ENCODE measurements around the gene TSKS.

Gene TSKS

DNA sequence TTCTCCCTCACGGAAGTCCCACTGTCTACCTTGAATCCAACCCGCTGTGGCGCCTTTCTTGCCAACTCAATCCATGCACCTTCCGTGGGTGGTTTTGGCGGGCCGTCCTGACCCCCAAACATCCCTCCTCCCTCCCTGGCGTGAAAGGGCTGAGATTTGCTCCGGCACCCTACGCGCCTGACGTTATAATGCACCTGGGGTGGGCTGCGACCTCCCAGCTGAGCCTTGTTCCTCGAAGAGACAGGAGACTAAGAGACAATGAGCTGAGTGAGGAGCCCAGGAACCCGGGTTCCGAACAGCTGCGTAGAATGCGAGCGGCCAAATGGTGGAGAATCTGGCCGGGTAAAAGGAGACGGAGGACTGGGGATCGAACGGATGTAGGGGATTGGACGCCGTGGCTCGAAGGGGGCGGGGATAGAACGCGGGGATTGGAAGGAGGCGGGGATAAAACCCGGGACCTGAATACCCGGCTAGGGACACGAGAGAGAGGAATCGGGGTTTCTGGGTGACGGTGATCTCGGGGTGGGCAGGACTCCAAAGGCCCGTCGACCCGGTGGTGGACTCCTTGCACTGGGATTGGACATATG lies 72.4 kb downstream of the TSKS start, which contains the start of gene CPT1C:
Gene CPT1C, plus strand, starts transcription at position 461 of the 587 bp plus-strand sequence. CDS start 1,137 bp downstream, outside the sequence.
- H3K4me3 ChIP-seq (ENCODE audit: low read depth, low read length), result no peak within 1 kb of the TSS
- H3K9me3 ChIP-seq (ENCODE audit: control insufficient read depth, insufficient read depth, low read depth, low read length), result no peaks in the 10 kb centered on the region
- ChIA-PET CTCF (interaction anchor here (0.6 to 1.1 kb wide), 3 partner anchors 10 to 27 kb away, joined by 3 to 6 read pairs (median 3); no protein-coding TSS in a partner anchor), POLR2A (no interaction called here)
- TF ChIP-seq, protein P1, sequence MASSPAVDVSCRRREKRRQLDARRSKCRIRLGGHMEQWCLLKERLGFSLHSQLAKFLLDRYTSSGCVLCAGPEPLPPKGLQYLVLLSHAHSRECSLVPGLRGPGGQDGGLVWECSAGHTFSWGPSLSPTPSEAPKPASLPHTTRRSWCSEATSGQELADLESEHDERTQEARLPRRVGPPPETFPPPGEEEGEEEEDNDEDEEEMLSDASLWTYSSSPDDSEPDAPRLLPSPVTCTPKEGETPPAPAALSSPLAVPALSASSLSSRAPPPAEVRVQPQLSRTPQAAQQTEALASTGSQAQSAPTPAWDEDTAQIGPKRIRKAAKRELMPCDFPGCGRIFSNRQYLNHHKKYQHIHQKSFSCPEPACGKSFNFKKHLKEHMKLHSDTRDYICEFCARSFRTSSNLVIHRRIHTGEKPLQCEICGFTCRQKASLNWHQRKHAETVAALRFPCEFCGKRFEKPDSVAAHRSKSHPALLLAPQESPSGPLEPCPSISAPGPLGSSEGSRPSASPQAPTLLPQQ (tag by site-specific recombination; IDR thresholded peaks at IDR 0.05), result no peak
- TF ChIP-seq, protein P2, sequence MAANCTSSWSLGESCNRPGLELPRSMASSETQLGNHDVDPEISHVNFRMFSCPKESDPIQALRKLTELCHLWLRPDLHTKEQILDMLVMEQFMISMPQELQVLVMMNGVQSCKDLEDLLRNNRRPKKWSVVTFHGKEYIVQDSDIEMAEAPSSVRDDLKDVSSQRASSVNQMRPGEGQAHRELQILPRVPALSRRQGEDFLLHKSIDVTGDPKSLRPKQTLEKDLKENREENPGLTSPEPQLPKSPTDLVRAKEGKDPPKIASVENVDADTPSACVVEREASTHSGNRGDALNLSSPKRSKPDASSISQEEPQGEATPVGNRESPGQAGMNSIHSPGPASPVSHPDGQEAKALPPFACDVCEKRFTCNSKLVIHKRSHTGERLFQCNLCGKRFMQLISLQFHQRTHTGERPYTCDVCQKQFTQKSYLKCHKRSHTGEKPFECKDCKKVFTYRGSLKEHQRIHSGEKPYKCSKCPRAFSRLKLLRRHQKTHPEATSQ (tag by site-specific recombination; IDR thresholded peaks at IDR 0.05), result no peak
- TF ChIP-seq ZNF335 (tag by site-specific recombination; conservative IDR thresholded peaks at IDR 0.05), result peak; percentile 27; the same call in 1 of the 2 replicates
- TF ChIP-seq SP3 (tag by site-specific recombination; IDR thresholded peaks at IDR 0.05), result peak; percentile 37; the same call in 1 of the 2 replicates
- peak; percentile 72 for TF ChIP-seq ZBTB17 (tag by site-specific recombination; IDR thresholded peaks at IDR 0.05)
- peak; percentile 96 for TF ChIP-seq ZBTB20 (tag by site-specific recombination; IDR thresholded peaks at IDR 0.05)
- TF ChIP-seq ZNF544 (tag by site-specific recombination; IDR thresholded peaks at IDR 0.05), result no peak
- TF ChIP-seq, protein P3, sequence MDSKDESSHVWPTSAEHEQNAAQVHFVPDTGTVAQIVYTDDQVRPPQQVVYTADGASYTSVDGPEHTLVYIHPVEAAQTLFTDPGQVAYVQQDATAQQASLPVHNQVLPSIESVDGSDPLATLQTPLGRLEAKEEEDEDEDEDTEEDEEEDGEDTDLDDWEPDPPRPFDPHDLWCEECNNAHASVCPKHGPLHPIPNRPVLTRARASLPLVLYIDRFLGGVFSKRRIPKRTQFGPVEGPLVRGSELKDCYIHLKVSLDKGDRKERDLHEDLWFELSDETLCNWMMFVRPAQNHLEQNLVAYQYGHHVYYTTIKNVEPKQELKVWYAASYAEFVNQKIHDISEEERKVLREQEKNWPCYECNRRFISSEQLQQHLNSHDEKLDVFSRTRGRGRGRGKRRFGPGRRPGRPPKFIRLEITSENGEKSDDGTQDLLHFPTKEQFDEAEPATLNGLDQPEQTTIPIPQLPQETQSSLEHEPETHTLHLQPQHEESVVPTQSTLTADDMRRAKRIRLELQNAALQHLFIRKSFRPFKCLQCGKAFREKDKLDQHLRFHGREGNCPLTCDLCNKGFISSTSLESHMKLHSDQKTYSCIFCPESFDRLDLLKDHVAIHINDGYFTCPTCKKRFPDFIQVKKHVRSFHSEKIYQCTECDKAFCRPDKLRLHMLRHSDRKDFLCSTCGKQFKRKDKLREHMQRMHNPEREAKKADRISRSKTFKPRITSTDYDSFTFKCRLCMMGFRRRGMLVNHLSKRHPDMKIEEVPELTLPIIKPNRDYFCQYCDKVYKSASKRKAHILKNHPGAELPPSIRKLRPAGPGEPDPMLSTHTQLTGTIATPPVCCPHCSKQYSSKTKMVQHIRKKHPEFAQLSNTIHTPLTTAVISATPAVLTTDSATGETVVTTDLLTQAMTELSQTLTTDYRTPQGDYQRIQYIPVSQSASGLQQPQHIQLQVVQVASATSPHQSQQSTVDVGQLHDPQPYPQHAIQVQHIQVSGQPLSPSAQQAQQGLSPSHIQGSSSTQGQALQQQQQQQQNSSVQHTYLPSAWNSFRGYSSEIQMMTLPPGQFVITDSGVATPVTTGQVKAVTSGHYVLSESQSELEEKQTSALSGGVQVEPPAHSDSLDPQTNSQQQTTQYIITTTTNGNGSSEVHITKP (tag by site-specific recombination; IDR thresholded peaks at IDR 0.05), result peak; percentile 23; the same call in 1 of the 2 replicates
- peak; percentile 22; the same call in 1 of the 2 replicates for TF ChIP-seq ZBTB48 (tag by site-specific recombination; IDR thresholded peaks at IDR 0.05)
- TF ChIP-seq ZFHX2 (tag by site-specific recombination; conservative IDR thresholded peaks at IDR 0.05), result peak; percentile 45
- TF ChIP-seq MZF1 (tag by site-specific recombination; IDR thresholded peaks at IDR 0.05; ENCODE audit: borderline replicate concordance), result peak; percentile 96
- TF ChIP-seq, protein P4, sequence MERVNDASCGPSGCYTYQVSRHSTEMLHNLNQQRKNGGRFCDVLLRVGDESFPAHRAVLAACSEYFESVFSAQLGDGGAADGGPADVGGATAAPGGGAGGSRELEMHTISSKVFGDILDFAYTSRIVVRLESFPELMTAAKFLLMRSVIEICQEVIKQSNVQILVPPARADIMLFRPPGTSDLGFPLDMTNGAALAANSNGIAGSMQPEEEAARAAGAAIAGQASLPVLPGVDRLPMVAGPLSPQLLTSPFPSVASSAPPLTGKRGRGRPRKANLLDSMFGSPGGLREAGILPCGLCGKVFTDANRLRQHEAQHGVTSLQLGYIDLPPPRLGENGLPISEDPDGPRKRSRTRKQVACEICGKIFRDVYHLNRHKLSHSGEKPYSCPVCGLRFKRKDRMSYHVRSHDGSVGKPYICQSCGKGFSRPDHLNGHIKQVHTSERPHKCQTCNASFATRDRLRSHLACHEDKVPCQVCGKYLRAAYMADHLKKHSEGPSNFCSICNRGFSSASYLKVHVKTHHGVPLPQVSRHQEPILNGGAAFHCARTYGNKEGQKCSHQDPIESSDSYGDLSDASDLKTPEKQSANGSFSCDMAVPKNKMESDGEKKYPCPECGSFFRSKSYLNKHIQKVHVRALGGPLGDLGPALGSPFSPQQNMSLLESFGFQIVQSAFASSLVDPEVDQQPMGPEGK (tag by site-specific recombination; IDR thresholded peaks at IDR 0.05), result peak; percentile 18; the same call in 1 of the 2 replicates
- no peak for TF ChIP-seq ZNF791 (tag by site-specific recombination; IDR thresholded peaks at IDR 0.05)
- TF ChIP-seq, protein P5, sequence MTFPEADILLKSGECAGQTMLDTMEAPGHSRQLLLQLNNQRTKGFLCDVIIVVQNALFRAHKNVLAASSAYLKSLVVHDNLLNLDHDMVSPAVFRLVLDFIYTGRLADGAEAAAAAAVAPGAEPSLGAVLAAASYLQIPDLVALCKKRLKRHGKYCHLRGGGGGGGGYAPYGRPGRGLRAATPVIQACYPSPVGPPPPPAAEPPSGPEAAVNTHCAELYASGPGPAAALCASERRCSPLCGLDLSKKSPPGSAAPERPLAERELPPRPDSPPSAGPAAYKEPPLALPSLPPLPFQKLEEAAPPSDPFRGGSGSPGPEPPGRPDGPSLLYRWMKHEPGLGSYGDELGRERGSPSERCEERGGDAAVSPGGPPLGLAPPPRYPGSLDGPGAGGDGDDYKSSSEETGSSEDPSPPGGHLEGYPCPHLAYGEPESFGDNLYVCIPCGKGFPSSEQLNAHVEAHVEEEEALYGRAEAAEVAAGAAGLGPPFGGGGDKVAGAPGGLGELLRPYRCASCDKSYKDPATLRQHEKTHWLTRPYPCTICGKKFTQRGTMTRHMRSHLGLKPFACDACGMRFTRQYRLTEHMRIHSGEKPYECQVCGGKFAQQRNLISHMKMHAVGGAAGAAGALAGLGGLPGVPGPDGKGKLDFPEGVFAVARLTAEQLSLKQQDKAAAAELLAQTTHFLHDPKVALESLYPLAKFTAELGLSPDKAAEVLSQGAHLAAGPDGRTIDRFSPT (tag by site-specific recombination; IDR thresholded peaks at IDR 0.05), result no peak
- TF ChIP-seq SP2 (tag by site-specific recombination; IDR thresholded peaks at IDR 0.05), result 0 out of 2 replicates have a peak, but pooled peaks have one; percentile 26
- TF ChIP-seq SP7 (tag by site-specific recombination; IDR thresholded peaks at IDR 0.05), result peak; percentile 10; the same call in 1 of the 2 replicates
- TF ChIP-seq GLI2 (tag by site-specific recombination; IDR thresholded peaks at IDR 0.05; ENCODE audit: borderline replicate concordance, low read depth), result no peak
- TF ChIP-seq OVOL3 (tag by site-specific recombination; IDR thresholded peaks at IDR 0.05), result no peak
- no peak for TF ChIP-seq ZNF549 (tag by site-specific recombination; IDR thresholded peaks at IDR 0.05)
- TF ChIP-seq RBAK (tag by site-specific recombination; IDR thresholded peaks at IDR 0.05), result no peak
- no peak within 1 kb of the TSS; the same call in 1 of the 2 replicates for H3K27ac ChIP-seq (ENCODE audit: extremely low read depth, low read depth, low read length)
- H3K36me3 ChIP-seq (ENCODE audit: control insufficient read depth in 2 of 2, insufficient read depth in 1 of 2, low read length in 2 of 2), result peaks cover 0 to 30% of the 10 kb centered on the region in 2 experiments; a peak in 2 of 3 replicates
- peaks cover 8% of the 10 kb centered on the region for H3K4me1 ChIP-seq (ENCODE audit: control insufficient read depth, insufficient read depth, low read length)
